Activated CD8-positive, alpha-beta memory T cell treated with anti-CD3 and anti-CD28 coated beads, Interleukin-2, amount 50 U/mL, for 24 hours (primary cell): ENCODE data around the gene SMCO3.

ENCODE experiments used
- DNase-seq: peaks from one replicate; pipeline ENCODE4 v3.0.0-alpha.2; 2020; ENCODE audit errors: extremely low read depth

The SMCO3 gene

DNA sequence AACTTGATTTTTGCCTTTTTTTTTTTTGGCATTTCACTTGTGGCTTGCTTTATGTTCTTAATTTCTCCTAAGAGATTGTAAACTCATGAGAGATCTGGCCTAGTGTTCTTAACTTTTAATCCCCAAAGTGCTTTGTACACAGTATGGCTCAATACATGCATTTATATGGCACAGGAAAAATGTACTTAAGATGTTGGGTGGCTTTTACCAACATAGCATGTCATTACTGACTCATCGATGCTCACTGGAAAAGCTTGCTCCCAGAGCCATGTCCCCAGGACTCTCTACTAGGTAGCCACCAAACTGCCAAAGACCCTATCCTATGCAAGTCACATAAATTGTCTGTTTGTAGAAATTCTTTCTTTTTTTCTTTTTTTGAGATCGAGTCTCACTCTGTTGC, 13.1 kb upstream of the SMCO3 start:
- DNase-seq, result no peak

DNA sequence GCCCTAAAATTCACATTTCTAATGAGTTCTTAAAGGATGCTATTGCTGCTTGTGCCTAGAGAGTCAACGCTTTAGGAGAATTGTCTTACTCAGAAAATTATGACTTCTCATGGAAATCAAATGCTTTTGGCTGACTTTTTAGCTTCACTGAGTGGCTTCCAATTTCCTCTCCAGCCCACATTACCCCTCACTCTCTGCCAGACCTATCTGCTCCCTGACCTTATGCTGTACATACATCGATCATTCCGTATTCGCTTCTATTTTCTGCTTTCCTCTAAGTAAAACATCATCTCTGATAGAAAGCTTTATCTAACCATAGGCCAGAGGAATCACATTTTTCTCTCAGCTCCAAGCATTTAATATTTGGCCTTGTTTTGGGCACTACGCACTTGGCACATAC, 12.5 kb upstream of the SMCO3 start:
- DNase-seq, result no peak

DNA sequence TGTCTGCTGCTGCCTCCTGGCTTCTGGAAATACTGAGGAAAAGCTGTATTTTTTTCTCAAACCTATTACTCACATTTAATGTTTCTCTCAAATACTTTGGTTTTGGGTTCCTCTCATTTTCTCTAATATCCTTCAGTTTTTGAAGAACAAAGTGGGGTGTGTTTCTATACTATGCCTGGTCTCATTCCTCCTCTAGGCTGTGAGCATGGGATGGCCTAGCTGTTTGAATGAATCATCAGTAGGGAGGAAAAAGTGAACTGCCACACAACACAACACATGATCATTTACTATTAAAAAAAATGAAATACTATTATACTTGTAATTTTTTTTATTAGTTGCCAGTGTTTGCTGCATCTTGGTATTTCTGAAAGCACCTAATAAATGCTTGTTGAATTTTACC, 11.3 kb upstream of the SMCO3 start:
- DNase-seq, result no peak

DNA sequence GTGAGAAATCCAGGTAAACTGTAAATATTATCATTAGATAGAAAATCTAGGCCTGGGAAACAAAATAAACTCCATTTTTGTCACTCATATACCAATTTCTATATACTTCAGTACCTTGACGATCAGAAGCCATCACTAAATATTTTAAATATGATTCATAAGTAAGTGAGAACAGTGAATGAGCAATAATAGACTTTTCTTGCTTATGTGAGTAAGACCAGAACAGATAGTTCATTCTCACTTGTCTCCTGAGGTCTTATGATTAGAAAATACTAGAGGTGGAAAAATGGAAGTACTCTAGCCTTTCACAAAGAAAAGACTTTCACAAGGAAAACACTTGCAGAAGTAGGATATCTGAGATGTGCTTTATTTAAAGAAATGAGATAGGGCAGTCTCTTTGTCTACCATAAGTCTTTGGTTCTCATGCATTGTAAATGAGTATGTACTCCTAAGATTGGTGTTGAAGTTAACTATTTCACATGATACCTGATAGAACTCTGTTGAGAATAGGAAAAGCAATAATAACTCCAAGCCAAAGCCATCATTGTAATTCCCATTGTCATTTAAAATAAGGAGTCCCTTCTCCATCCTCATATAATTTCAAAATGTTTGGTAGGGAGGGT, 10.1 kb upstream of the SMCO3 start:
- DNase-seq, result no peak

DNA sequence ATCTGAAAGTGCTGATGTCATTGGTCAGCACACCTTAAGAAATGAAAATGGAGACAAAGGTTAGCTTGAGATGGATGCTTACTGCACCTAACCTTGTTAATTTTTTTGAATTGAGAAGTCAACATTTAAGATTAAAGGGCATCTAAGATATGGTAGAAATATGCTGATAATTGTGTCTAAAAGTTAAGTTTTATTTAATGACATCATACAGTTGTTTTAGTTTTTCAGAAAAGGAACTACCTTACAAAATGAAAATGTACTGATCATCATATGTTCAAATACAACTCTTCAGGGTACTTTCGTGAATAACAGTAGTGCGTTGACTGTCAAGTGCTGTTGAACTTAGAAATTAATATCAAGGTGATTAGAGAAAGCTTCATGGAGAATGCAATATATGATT, 2.5 kb downstream of the SMCO3 start:
- DNase-seq, result no peak

DNA sequence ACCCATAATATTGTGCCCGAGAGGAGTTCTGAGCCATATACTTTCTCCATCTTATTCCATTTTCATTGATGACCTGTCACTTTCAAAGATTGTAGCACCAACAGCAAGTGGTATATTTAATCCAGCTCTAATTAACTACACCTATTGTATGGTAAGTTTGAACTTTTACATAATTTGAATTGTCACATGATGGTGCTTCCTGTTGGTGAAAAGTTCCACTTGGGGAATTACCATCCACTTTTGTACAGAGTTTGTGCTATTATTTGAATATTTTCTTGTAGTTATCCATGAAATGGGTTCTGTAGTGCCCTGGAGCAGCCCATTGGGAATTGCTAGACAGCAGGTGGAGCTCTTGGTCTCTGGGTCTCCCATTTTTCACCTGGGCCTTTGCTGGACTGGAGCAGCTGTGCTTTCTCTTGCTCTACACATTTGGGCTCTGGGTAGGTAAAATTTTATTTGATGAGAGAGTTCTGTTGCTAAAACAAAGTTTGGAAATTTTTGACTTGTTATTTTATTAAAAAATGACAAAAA, 3.0 kb downstream of the SMCO3 start:
- no peak for DNase-seq

DNA sequence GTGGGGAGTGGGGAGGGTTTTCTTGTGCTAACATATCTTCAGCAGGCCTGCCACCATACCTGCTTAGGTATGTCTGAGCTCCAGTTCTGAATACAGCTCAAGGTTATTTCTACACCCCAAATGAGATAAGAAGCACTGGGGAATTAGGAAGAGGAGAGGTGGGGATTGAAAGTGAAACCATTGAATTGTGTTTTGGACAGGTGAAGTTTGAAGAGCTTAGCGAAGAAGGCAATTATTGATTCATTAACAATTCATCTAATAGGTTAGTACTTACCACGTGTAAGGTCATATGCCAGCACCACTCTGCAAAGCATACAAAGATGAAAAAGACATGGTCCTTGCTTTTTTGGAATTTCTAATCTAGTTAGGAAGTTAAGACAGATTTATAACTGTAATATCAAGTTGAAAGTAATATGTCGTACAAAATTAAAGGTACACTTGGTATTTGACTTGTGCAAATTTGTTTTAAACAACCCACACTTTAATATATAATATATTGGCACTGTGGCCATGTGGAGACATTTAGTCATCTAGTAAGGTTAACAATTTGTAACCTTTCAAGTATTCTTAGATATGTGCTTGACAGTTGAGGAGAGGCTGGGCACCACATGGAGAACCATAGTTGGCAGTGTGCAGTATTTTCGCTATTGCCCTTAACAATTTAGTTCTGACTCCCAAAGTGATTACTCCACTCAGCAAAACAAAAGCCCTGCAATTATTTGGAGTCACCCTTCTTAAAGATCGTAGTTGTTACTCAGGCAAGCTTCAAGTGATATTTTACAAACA, 3.6 kb downstream of the SMCO3 start:
- no peak for DNase-seq

DNA sequence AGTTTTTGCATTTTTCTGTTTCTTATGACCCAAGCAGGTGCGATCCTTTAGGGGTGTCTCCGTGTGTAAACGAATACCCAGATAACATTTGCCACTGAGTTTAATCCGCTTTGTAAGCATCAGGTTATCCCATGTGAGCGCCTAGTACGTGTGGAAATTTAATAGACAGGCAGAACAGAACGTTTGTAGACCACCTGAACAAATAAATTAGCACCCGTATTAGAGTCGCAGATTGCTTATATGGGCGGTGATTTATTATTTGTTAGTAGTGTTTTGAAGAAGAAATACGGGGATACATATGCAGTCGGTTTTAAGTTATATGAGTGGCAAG, 10.2 kb downstream of the SMCO3 start:
- no peak for DNase-seq

DNA sequence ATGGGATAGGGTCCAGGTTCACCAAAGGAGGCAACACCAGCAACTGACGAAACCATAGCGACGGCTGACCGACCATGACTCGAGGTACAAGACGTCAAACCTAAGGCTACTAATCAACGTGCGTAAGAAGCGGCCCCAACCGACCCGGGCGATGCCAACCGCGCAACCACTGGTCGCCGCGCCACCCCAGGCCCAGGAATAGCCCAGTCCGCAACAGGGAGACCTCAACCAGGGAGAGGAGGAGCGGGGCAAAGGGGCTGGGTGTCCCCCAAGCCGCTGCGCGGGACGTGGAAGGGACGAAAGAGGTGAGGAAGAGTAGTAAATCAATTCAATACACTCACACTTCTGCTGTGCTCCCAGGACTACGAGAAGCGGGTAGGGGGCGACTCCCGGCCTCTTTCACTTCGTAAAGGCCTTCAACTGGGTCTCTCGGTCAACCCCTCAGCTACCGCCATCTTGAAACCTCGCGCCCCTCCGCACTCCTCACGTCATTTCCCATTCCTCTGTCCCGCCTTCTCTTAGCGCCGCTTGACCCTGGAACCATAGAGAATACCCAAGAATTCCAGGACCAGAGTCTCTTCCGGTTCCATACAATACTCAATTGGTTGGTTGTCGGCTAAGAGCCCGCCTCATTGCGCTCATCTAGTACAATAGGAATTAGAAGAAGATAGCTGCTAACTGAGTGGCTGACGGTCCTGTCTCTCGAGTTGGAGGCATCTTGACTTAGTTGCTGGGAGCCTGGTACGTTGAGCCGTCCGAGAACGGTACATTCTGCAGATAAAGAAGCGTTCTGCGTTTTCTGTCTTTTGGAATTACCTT, 10.8 kb downstream of the SMCO3 start, which contains the start of the genes C12orf60 and WBP11:
TSS of gene C12orf60 (plus strand) at position 660 of the 819 bp plus-strand sequence. CDS start 19,266 bp downstream, outside the sequence.
TSS of gene WBP11 (minus strand) at position 468 of the 819 bp plus-strand sequence. CDS start 2,095 bp downstream, outside the sequence.
- peak; percentile 82 for DNase-seq

DNA sequence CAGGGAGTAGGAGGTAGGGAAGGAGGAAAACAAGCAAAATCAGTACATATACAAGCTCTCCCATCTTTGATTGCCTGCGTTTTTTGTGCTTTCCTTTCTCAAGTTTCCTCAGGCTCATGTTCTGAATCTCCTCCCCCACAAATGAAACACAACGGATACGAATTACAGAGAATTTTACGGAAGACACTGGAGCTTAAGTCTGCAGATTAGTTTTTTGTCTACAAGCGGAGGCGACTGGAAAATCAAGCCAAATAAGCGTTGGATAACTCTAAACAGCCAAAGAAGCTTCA, 11.3 kb downstream of the SMCO3 start:
- no peak for DNase-seq

DNA sequence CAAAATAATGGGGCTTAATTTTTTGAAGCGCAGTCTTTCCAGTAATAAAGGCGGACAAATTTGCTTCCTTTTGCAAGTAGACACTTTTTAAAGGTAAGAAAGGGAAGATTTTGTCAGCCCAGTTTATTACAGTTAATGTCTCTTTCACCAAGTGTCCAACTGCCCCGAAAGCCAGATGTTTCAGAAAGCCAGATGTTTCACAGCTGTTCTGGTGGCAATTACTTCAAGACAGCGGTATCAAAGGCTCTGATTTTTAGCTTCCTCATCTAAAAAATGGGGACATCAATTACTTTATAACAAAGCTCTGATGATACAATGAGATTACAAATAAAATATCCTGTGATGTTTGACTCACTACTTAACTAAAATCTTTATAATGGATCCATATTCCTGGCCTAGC, 11.7 kb downstream of the SMCO3 start:
- no peak for DNase-seq

DNA sequence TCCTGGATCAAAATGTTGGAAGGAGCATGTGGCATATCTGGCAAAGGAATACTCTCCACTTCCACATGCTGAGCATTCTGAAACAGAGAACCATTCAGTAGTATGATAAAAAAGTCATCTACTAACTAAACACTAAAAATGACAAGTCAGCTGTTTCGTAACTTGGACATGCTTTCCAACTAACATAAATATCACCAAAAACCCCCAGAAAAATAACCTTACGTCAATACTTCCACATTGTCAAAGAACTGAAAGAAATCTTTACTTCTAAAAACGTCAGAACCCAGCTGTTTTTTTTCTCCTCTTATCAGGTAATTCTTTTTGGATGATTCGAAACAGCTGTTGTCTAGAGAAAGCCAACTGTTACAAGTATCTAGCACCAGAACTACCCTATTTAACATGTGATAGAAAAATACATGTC, 18.9 kb downstream of the SMCO3 start:
- DNase-seq, result no peak

DNA sequence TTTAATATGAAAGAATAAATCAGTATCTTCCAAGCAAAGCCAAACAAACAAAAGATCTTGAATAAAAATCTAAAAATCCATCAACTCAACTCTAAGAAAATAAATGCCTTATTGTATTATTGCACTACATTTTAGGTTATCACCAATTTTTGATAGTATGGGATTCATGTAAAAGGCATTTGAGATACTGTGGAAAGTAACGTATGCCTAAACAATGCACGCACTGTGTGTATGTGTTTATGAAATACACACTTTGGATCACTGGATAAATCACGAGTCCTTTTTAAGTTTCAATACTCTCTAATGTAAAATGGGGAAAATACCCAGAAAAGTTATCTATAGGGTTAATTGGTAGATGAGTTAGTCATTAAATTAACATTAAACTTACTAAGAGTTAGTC, 28.4 kb downstream of the SMCO3 start:
- DNase-seq, result no peak

DNA sequence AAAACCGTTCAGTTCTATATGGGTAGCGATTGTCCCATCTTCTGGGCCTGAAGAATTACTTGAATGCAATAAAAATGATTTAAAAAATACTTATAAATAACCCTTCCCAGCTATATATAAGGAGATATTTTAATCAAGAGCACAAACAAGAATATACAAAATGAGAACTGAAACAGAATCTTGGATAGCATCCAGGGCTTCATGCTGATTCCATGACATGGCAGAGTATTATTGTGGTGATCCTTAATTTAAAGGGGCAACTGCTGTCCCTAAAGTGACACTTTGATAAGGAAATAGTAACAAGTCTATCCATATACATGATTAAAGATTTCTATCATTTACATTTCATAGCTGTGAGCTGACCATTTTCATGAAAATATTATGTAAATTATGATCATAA, 29.5 kb downstream of the SMCO3 start:
- DNase-seq, result no peak

DNA sequence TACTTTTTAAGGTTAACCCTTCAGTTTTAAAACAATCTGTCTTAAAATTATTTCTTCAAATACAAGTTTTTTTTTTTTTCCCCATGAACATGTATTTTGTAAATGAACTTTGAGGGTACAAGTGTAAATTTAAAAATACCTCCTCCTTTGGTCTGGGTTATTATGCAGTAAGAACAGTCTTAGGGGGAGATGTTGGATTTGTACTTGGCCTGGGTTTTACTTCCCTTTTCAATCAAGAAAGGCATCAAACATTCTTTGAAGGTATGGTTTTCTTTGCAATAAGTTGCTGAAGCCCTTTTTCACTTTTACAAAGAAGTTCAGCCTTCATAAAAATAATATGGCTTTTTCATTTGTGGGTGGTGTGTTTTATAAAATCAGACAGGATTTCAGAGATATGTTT, 31.2 kb downstream of the SMCO3 start:
- DNase-seq, result no peak

DNA sequence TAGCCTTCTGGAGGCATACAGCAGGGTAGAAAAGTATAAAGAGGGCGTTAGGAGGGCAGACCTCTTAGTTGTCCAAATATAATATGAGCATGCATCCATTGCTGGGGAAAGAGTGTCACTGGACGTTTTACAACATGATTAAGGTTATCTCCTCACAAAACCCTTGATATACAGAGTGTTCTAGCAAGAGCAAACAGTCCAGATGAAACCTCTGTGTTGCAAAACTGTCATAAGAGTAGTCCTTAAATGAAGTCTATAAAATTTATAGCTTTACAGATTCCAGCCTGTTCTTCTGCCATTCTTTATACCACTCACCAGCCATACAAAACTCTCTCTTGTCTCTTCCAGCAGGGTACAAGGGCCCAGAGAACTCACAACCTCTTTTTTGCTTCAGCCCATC, 32.4 kb downstream of the SMCO3 start:
- DNase-seq, result no peak

DNA sequence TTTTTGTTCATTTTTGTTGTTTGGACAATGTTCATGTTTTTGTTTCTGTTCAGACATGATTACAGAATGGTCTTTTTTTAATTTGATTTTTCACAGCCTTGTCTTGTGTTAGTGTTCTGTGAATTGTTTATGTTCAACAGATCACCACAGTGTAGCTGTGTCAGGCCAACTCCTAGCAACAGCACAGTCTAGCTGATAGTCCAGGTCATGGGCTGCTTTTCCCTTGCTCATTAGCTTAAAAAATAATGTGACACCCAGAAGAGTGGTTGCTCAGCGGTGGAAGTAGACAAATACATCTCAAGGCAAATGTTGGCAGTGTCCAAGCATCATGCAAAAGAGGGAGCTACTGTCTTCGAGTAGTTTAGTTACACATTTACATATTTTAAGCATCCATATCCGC, 33.1 kb downstream of the SMCO3 start:
- no peak for DNase-seq

DNA sequence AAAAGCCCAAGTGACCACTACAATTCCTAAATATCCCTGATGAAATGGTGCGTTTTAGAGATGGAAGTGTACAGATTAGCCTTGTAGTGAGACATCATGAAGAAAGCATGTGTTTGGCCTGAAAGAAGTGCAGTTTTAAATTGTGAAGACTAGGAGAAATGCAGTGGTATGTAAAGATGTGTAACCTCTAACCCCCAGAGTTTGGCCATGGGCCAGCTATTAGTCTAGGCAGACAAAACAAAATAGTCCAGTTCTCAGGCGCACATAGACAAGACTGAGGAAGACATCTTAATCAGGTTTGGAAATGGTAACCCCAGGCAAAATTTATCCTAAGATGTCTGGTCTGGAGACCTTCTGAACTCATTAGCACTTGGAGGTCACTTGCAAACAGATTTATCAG, 34.1 kb downstream of the SMCO3 start:
- DNase-seq, result no peak

DNA sequence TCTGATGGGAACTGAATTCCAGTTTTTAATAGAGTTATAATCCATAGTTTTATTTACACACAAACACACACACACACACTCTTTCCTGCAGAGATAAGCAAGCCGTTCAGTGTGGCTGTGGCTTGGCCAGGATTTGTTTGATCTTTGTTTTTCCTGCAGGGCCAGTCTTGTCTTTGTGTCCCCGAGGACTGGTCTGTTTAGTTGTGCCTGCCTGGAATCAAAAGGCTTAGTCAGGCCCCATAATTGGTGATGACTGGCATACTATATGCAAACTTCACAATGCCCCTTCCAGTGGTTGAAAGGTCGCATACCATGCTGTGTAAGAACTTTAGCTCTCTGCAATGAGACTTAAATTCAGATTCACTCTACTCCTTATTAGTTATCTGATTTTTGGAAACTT, 36.7 kb downstream of the SMCO3 start:
- DNase-seq, result no peak

DNA sequence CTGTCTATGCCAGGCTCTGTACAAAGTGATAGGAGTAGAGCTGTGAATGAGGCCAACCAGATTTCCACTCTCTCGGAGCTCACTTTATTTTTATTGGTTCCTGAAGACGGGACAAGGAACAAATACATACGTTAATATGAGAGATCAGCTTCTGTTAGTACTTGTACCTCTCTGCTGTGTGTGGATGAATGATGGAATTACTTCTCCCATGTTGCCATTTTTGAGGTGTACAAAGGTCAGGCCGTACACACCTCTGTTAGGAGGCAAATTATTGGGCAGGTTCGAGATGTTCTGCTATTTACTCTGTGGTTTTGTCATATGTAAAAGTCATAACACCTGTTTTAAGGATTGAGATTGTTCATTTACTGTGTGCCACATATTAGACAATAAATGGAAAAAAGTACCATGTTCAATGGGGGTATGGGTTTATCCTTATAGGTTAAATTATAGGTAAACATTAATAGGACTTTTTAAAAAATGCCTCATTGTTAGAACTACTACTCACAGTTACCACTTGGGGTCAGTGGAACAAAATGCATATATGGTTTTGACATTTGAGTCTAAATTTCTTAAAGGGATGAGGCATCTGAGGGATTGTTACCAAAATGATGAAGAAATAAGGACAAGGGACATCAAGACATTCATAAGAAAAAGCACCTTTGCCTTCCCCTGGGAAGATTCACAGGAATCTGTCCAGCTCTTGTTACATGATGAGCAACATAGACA, 37.6 kb downstream of the SMCO3 start:
- no peak for DNase-seq

DNA sequence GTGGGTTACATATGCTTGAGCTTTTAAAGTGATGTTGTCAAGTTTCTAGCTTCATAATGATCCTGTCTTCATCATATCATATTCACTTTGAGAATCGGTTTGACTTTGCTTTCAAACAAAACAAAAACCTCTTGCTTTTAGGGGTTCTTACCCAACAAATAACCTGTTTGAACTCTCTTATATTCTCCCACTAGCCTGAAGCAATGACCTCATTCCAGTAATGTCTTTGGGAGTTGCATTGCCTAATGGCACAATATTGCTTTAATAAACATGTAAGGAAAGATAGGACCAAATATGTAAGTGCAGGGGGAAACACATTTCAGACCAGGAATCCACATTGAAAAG, 38.4 kb downstream of the SMCO3 start:
- no peak for DNase-seq
